Muscle layer of duodenum (tissue), 2 donors: ENCODE measurements around the gene CLEC3B.

Experiments
- H3K27ac ChIP-seq: one replicate; pipeline ENCODE4 v1.7.0; 2013; ENCODE audit warnings: mild to moderate bottlenecking, low read length
- H3K27me3 ChIP-seq: one replicate; pipeline ENCODE4 v1.7.0; 2013; ENCODE audit warnings: low read depth, mild to moderate bottlenecking, control low read depth, low read length
- H3K36me3 ChIP-seq, 2 donors: one replicate each; pipeline ENCODE4 v1.7.0; 2013; ENCODE audit warnings: low read length in 2 of 2, control low read depth in 1 of 2, mild to moderate bottlenecking in 1 of 2; ENCODE audit not compliant: insufficient read depth in 2 of 2, control insufficient read depth in 1 of 2
- H3K4me1 ChIP-seq, 2 donors: one replicate each; pipeline ENCODE4 v1.7.0; 2013; ENCODE audit warnings: low read length in 2 of 2, mild to moderate bottlenecking in 2 of 2, control low read depth in 1 of 2, moderate library complexity in 1 of 2; ENCODE audit not compliant: insufficient read depth in 2 of 2, control insufficient read depth in 1 of 2
- H3K4me3 ChIP-seq, 2 donors: one replicate each; pipeline ENCODE4 v1.7.0; 2013; ENCODE audit warnings: low read length in 2 of 2, low read depth in 1 of 2, mild to moderate bottlenecking in 1 of 2
- H3K9me3 ChIP-seq, 2 donors: one replicate each; pipeline ENCODE4 v1.7.0; 2013; ENCODE audit warnings: low read length in 2 of 2, control low read depth in 1 of 2, mild to moderate bottlenecking in 1 of 2; ENCODE audit not compliant: control insufficient read depth in 1 of 2
- donor health status: healthy.

Gene CLEC3B

GRCh38 chr3:45023675-45024074 lies 2.4 kb upstream of the CLEC3B start:
- Histone ChIP-seq H3K36me3 (no peaks in the 10 kb centered on the region), H3K4me3 (no peak overlapping the region), H3K27me3 (no peaks in the 10 kb centered on the region), H3K9me3 (no peaks in the 10 kb centered on the region), H3K27ac (no peak overlapping the region), H3K4me1 (peaks cover 15 to 27% of the 10 kb centered on the region in 2 donors)

- peaks cover 15 to 27% of the 10 kb centered on the region in 2 donors for H3K4me1 ChIP-seq
- no peak overlapping the region for H3K27ac ChIP-seq
- no peaks in the 10 kb centered on the region for H3K9me3 ChIP-seq
- H3K4me3 ChIP-seq, result no peak overlapping the region
- no peaks in the 10 kb centered on the region for H3K36me3 ChIP-seq
- H3K27me3 ChIP-seq, result no peaks in the 10 kb centered on the region
Observed at GRCh38 chr3:45024542-45025255, 1.4 kb upstream of the CLEC3B start.

GRCh38 chr3:45026957-45027356 lies 854 bp downstream of the CLEC3B start:
- H3K27ac ChIP-seq, result peak overlapping the region; percentile 17
- H3K27me3 ChIP-seq, result no peaks in the 10 kb centered on the region
- H3K9me3 ChIP-seq, result no peaks in the 10 kb centered on the region
- peaks cover 15 to 27% of the 10 kb centered on the region in 2 donors for H3K4me1 ChIP-seq
- peak overlapping the region; percentile 43 to 58 for H3K4me3 ChIP-seq
- no peaks in the 10 kb centered on the region for H3K36me3 ChIP-seq

GRCh38 chr3:45027441-45027840 lies 1.3 kb downstream of the CLEC3B start:
- Histone ChIP-seq H3K36me3 (no peaks in the 10 kb centered on the region), H3K27ac (peak overlapping the region; percentile 17), H3K9me3 (no peaks in the 10 kb centered on the region), H3K4me3 (peak overlapping the region; percentile 43 to 58), H3K27me3 (no peaks in the 10 kb centered on the region), H3K4me1 (peaks cover 15 to 27% of the 10 kb centered on the region in 2 donors)

- peaks cover 17 to 30% of the 10 kb centered on the region in 2 donors for H3K4me1 ChIP-seq
- H3K27ac ChIP-seq, result no peak overlapping the region
- H3K9me3 ChIP-seq, result no peaks in the 10 kb centered on the region
- H3K27me3 ChIP-seq, result no peaks in the 10 kb centered on the region
- H3K36me3 ChIP-seq, result no peaks in the 10 kb centered on the region
- no peak overlapping the region for H3K4me3 ChIP-seq
Observed at GRCh38 chr3:45029216-45029615, 3.1 kb downstream of the CLEC3B start.

- Histone ChIP-seq H3K27ac (no peak overlapping the region), H3K9me3 (no peaks in the 10 kb centered on the region), H3K4me1 (peaks cover 18 to 32% of the 10 kb centered on the region in 2 donors), H3K36me3 (no peaks in the 10 kb centered on the region), H3K27me3 (no peaks in the 10 kb centered on the region), H3K4me3 (no peak overlapping the region)
Observed at GRCh38 chr3:45029661-45030060, 3.6 kb downstream of the CLEC3B start.

GRCh38 chr3:45031531-45031930 lies 5.4 kb downstream of the CLEC3B start:
- H3K27me3 ChIP-seq, result no peaks in the 10 kb centered on the region
- no peaks in the 10 kb centered on the region for H3K9me3 ChIP-seq
- peaks cover 14 to 30% of the 10 kb centered on the region in 2 donors for H3K4me1 ChIP-seq
- H3K4me3 ChIP-seq, result no peak overlapping the region
- H3K27ac ChIP-seq, result no peak overlapping the region
- no peaks in the 10 kb centered on the region for H3K36me3 ChIP-seq

GRCh38 chr3:45032113-45032512 lies 6.0 kb downstream of the CLEC3B start:
- Histone ChIP-seq H3K27me3 (peaks cover 4% of the 10 kb centered on the region), H3K36me3 (no peaks in the 10 kb centered on the region), H3K9me3 (no peaks in the 10 kb centered on the region), H3K4me3 (no peak overlapping the region), H3K27ac (no peak overlapping the region), H3K4me1 (peaks cover 14 to 30% of the 10 kb centered on the region in 2 donors)

GRCh38 chr3:45033791-45034190 lies 7.7 kb downstream of the CLEC3B start:
- no peak overlapping the region for H3K4me3 ChIP-seq
- H3K9me3 ChIP-seq, result no peaks in the 10 kb centered on the region
- H3K4me1 ChIP-seq, result peaks cover 14 to 30% of the 10 kb centered on the region in 2 donors
- H3K36me3 ChIP-seq, result no peaks in the 10 kb centered on the region
- H3K27me3 ChIP-seq, result peaks cover 5% of the 10 kb centered on the region
- peak overlapping the region; percentile 36 for H3K27ac ChIP-seq

GRCh38 chr3:45034612-45035252 lies 8.6 kb downstream of the CLEC3B start:
- no peak overlapping the region for H3K27ac ChIP-seq

GRCh38 chr3:45035441-45036301 lies 9.6 kb downstream of the CLEC3B start:
- H3K9me3 ChIP-seq, result no peaks in the 10 kb centered on the region

More at GRCh38 chr3:45034612-45035252, 8.6 kb downstream of the CLEC3B start:
- Histone ChIP-seq H3K27me3 (peaks cover 5% of the 10 kb centered on the region), H3K9me3 (no peaks in the 10 kb centered on the region), H3K4me1 (peaks cover 14 to 30% of the 10 kb centered on the region in 2 donors), H3K4me3 (peak overlapping the region in 1 of 2 donors; percentile 2), H3K36me3 (no peaks in the 10 kb centered on the region)

More at GRCh38 chr3:45035441-45036301, 9.6 kb downstream of the CLEC3B start:
- no peaks in the 10 kb centered on the region for H3K36me3 ChIP-seq
- peak overlapping the region; percentile 46 to 53 for H3K4me3 ChIP-seq
- H3K27me3 ChIP-seq, result peaks cover 5% of the 10 kb centered on the region
- peak overlapping the region; percentile 34 for H3K27ac ChIP-seq
- H3K4me1 ChIP-seq, result peaks cover 14 to 30% of the 10 kb centered on the region in 2 donors
